ENCODE data around the gene PCDHA8. TPM values are rescaled to one million over a fixed set of nuclear protein-coding genes. Genes with fewer than 3 reads are reported as not detected.
"Not testable (repeated sequence)": the region's sequence is repeated elsewhere in the genome, so short reads cannot be mapped to it uniquely, and the experiment has no call there.

PCDHA8 gene
- total RNA-seq, 2 experiments from 2014 or later: not detected

DNA sequence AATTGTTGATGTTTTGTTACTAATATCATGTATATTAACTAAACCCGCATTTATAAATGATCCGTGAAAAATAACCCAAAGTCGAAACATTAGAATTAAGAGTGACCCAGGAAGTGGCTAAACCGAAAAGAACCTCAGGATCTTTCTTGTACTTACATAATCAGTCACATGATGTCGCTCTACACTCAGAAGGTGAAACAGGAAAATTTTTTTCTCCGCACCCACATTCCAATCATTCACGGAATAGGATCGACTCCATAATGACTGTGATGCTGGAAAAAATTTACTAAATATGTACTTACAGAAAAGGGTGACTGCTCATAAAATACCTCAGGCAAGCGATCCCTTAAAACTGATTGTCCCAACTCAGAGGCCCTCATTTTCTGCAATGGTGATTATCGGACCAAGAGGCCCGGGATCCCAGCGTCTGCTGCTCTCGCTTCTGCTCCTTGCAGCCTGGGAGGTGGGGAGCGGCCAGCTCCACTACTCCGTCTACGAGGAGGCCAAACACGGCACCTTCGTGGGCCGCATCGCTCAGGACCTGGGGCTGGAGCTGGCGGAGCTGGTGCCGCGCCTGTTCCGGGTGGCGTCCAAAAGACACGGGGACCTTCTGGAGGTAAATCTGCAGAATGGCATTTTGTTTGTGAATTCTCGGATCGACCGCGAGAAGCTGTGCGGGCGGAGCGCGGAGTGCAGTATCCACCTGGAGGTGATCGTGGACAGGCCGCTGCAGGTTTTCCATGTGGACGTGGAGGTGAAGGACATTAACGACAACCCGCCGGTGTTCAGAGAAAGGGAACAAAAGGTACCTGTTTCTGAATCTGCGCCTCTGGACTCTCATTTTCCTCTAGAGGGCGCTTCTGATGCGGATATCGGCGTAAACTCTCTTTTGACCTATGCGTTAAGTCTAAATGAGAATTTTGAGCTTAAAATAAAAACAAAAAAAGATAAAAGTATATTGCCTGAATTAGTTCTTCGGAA lies 34.4 kb downstream of the PCDHA8 start, which contains the start of gene PCDHA12:
Gene PCDHA12, plus strand, starts transcription at position 224 of the 981 bp plus-strand sequence. Its CDS starts 165 bp downstream, at position 389.
- H3K27me3 Mint-ChIP-seq: peaks cover 8% of the 10 kb centered on the region
- peaks cover 8% of the 10 kb centered on the region for H3K9me3 Mint-ChIP-seq (ENCODE audit: low read depth)
- H3K27ac Mint-ChIP-seq: no peak within 1 kb of the TSS
- peaks cover 1% of the 10 kb centered on the region for H3K36me3 Mint-ChIP-seq
- ATAC-seq (no peak), DNase-seq (no peak)
- no peaks in the 10 kb centered on the region for H3K4me1 Mint-ChIP-seq
- H3K4me3 Mint-ChIP-seq: no peak within 1 kb of the TSS
- CTCF ChIA-PET: no interaction called here

DNA sequence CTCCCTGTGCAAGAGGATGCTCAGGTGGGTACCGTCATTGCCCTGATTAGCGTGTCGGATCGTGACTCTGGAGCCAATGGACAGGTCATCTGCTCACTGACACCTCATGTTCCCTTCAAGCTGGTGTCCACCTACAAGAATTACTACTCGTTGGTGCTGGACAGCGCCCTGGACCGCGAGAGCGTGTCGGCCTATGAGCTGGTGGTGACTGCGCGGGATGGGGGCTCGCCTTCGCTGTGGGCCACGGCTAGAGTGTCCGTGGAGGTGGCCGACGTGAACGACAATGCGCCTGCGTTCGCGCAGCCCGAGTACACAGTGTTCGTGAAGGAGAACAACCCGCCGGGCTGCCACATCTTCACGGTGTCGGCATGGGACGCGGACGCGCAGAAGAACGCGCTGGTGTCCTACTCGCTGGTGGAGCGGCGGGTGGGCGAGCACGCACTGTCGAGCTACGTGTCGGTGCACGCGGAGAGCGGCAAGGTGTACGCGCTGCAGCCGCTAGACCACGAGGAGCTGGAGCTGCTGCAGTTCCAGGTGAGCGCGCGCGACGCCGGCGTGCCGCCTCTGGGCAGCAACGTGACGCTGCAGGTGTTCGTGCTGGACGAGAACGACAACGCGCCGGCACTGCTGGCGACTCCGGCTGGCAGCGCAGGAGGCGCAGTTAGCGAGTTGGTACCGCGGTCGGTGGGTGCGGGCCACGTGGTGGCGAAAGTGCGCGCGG lies 35.7 kb downstream of the PCDHA8 start:
- H3K27ac Mint-ChIP-seq; DNase-seq; H3K4me3 Mint-ChIP-seq; H3K4me1 Mint-ChIP-seq; H3K9me3 Mint-ChIP-seq (ENCODE audit: low read depth); CTCF ChIA-PET; ATAC-seq; H3K27me3 Mint-ChIP-seq; H3K36me3 Mint-ChIP-seq: not testable (repeated sequence)

DNA sequence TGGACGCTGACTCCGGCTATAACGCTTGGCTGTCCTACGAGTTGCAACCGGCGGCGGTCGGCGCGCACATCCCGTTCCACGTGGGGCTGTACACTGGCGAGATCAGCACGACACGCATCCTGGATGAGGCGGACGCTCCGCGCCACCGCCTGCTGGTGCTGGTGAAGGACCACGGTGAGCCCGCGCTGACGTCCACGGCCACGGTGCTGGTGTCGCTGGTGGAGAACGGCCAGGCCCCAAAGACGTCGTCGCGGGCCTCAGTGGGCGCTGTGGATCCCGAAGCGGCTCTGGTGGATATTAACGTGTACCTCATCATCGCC lies 36.2 kb downstream of the PCDHA8 start:
- ATAC-seq (no peak), DNase-seq (no peak)
- Mint-ChIP-seq H3K4me1 (no peaks in the 10 kb centered on the region), H3K36me3 (peaks cover 1% of the 10 kb centered on the region), H3K9me3 (ENCODE audit: low read depth) (peaks cover 10% of the 10 kb centered on the region), H3K4me3 (no peak overlapping the region), H3K27ac (no peak overlapping the region), H3K27me3 (peaks cover 10% of the 10 kb centered on the region)
- CTCF ChIA-PET: no interaction called here

DNA sequence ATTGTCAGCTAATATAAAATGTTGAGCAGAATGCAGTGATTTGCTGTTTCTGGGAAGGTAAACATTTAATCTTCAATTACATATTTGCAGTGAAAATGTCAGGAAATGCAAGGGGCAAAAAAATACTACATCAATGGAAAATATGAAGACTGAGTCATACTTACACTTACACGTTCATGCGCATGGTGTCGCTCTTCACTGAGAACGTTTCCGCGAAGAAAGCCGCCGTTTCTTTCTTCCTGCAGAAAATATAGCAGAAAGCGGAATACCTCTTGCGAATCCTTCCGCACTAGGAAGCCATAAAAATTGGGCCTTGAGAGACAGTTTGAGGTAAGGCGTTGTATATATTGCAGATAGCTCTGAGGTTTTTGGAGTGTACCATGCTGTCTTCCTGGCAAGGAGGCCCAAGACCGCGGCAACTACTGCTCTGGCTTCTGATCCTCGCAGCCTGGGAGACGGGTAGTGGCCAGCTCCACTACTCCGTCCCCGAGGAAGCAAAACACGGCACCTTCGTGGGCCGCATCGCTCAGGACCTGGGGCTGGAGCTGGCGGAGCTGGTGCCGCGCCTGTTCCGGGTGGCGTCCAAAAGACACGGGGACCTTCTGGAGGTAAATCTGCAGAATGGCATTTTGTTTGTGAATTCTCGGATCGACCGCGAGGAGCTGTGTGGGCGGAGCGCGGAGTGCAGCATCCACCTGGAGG lies 41.1 kb downstream of the PCDHA8 start, which contains the start of gene PCDHA13:
Gene PCDHA13, plus strand, starts transcription at position 236 of the 702 bp plus-strand sequence. Its CDS starts 145 bp downstream, at position 381.
- no peaks in the 10 kb centered on the region for H3K4me1 Mint-ChIP-seq
- H3K4me3 Mint-ChIP-seq: no peak within 1 kb of the TSS
- peaks cover 8% of the 10 kb centered on the region for H3K9me3 Mint-ChIP-seq (ENCODE audit: low read depth)
- CTCF ChIA-PET: no interaction called here
- H3K27me3 Mint-ChIP-seq: peaks cover 2% of the 10 kb centered on the region
- DNase-seq: no peak
- H3K27ac Mint-ChIP-seq: no peak within 1 kb of the TSS
- no peak for ATAC-seq
- peaks cover 4% of the 10 kb centered on the region for H3K36me3 Mint-ChIP-seq

DNA sequence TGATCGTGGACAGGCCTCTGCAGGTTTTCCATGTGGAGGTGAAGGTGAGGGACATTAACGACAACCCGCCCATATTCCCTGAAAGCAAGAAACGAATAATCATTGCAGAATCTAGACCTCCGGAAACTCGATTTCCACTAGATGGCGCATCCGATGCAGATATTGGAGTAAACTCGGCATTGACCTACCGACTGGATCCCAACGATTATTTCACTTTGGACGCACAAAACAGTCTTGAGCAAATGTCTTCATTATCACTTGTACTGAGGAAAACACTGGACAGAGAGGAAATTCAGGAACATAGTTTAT lies 41.6 kb downstream of the PCDHA8 start:
- H3K27ac Mint-ChIP-seq: no peak overlapping the region
- H3K4me3 Mint-ChIP-seq: no peak overlapping the region
- peaks cover 10% of the 10 kb centered on the region for H3K9me3 Mint-ChIP-seq (ENCODE audit: low read depth)
- no peak for DNase-seq
- H3K27me3 Mint-ChIP-seq: peaks cover 2% of the 10 kb centered on the region
- no peak for ATAC-seq
- CTCF ChIA-PET: interaction anchor here (0.6 kb wide), 1 partner anchor 443 kb away, joined by 3 read pairs; no protein-coding TSS in a partner anchor
- H3K36me3 Mint-ChIP-seq: peaks cover 4% of the 10 kb centered on the region
- H3K4me1 Mint-ChIP-seq: no peaks in the 10 kb centered on the region

DNA sequence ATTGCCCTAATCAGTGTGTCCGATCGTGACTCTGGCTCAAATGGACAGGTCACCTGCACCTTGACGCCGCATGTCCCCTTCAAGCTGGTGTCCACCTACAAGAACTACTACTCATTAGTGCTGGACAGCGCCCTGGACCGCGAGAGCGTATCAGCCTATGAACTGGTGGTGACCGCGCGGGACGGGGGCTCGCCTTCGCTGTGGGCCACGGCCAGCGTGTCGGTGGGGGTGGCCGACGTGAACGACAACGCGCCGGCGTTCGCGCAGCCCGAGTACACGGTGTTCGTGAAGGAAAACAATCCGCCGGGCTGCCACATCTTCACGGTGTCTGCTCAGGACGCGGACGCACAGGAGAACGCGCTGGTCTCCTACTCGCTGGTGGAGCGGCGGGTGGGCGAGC lies 42.4 kb downstream of the PCDHA8 start:
- Mint-ChIP-seq H3K27me3 (peaks cover 2% of the 10 kb centered on the region), H3K27ac (no peak overlapping the region), H3K36me3 (peaks cover 3% of the 10 kb centered on the region), H3K9me3 (ENCODE audit: low read depth) (peaks cover 10% of the 10 kb centered on the region), H3K4me3 (no peak overlapping the region), H3K4me1 (no peaks in the 10 kb centered on the region)
- CTCF ChIA-PET: interaction anchor here (0.6 kb wide), 1 partner anchor 443 kb away, joined by 3 read pairs; no protein-coding TSS in a partner anchor
- ATAC-seq (no peak), DNase-seq (no peak)

DNA sequence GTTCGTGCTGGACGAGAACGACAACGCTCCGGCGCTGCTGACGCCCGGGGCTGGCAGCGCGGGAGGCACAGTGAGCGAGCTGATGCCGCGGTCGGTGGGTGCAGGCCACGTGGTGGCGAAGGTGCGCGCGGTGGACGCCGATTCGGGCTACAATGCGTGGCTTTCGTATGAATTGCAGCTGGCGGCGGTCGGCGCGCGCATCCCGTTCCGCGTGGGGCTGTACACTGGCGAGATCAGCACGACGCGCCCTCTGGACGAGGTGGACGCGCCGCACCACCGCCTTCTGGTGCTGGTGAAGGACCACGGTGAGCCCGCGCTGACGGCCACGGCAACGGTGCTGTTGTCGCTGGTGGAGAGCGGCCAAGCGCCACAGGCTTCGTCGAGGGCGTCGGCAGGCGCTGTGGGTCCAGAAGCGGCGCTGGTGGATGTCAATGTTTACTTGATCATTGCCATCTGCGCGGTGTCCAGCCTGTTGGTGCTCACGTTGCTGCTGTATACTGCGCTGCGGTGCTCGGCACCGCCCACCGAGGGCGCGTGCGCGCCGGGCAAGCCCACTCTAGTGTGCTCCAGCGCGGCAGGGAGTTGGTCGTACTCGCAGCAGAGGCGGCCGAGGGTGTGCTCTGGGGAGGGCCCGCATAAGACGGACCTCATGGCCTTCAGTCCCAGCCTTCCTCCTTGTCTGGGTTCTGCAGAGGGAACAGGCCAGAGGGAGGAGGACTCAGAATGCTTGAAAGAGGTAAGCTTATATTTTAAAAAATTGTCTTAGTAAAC lies 43.1 kb downstream of the PCDHA8 start:
- peaks cover 3% of the 10 kb centered on the region for H3K36me3 Mint-ChIP-seq
- peaks cover 2% of the 10 kb centered on the region for H3K27me3 Mint-ChIP-seq
- no peak overlapping the region for H3K4me3 Mint-ChIP-seq
- H3K27ac Mint-ChIP-seq: no peak overlapping the region
- CTCF ChIA-PET: no interaction called here
- ATAC-seq: no peak
- no peaks in the 10 kb centered on the region for H3K4me1 Mint-ChIP-seq
- peaks cover 10% of the 10 kb centered on the region for H3K9me3 Mint-ChIP-seq (ENCODE audit: low read depth)
- DNase-seq: no peak

Other genes starting within 250 kb of the PCDHA8 start
- under 1 TPM; 0.38 to 0.56 TPM for gene CD14, start 208.0 kb upstream of the PCDHA8 start, total RNA-seq
- gene TMCO6, start 201.7 kb upstream of the PCDHA8 start, total RNA-seq: 10 to 100 TPM; 33.1 to 35.3 TPM
- gene NDUFA2, start 193.6 kb upstream of the PCDHA8 start, total RNA-seq: 10 to 100 TPM; 75.0 to 77.0 TPM
- 100 to 1,000 TPM; 102 to 113 TPM for gene IK, start 193.4 kb upstream of the PCDHA8 start, total RNA-seq
- 10 to 100 TPM; 38.7 to 40.6 TPM for gene WDR55, start 176.3 kb upstream of the PCDHA8 start, total RNA-seq
- gene DND1, start 167.6 kb upstream of the PCDHA8 start, total RNA-seq: 1 to 10 TPM; 2.8 to 2.9 TPM
- 10 to 100 TPM; 75.9 to 93.9 TPM for gene HARS1, start 149.8 kb upstream of the PCDHA8 start, total RNA-seq
- 10 to 100 TPM; 30.7 to 36.6 TPM for gene HARS2, start 149.7 kb upstream of the PCDHA8 start, total RNA-seq
- 10 to 100 TPM; 45.0 to 58.6 TPM for gene ZMAT2, start 140.7 kb upstream of the PCDHA8 start, total RNA-seq
- gene PCDHA1, start 55.0 kb upstream of the PCDHA8 start, total RNA-seq: not detected
- gene PCDHA2, start 46.3 kb upstream of the PCDHA8 start, total RNA-seq: not detected
- gene PCDHA3, start 40.1 kb upstream of the PCDHA8 start, total RNA-seq: not detected
- gene PCDHA4, start 34.1 kb upstream of the PCDHA8 start, total RNA-seq: not detected
- not detected for gene PCDHA5, start 19.6 kb upstream of the PCDHA8 start, total RNA-seq
- gene PCDHA6, start 13.2 kb upstream of the PCDHA8 start, total RNA-seq: not detected
- gene PCDHA7, start 6.9 kb upstream of the PCDHA8 start, total RNA-seq: not detected
- gene PCDHA9, start 7.2 kb downstream of the PCDHA8 start, total RNA-seq: not detected
- not detected for gene PCDHA10, start 14.7 kb downstream of the PCDHA8 start, total RNA-seq
- gene PCDHA11, start 27.8 kb downstream of the PCDHA8 start, total RNA-seq: not detected
- gene PCDHA12, start 34.1 kb downstream of the PCDHA8 start, total RNA-seq: not detected
- gene PCDHA13, start 40.9 kb downstream of the PCDHA8 start, total RNA-seq: not detected
- not detected for gene PCDHAC1, start 85.1 kb downstream of the PCDHA8 start, total RNA-seq
- not detected for gene PCDHAC2, start 125.3 kb downstream of the PCDHA8 start, total RNA-seq
- gene PCDHB1, start 210.2 kb downstream of the PCDHA8 start, total RNA-seq: not detected

Data from activated CD8-positive, alpha-beta memory T cell treated with anti-CD3 and anti-CD28 coated beads, Interleukin-2, amount 10 ng/mL, durations not matched to agents 7 days and 5 days (primary cell).